Measurements from ENCODE around the gene LONRF2. TPM values are rescaled to one million over a fixed set of nuclear protein-coding genes. Genes with fewer than 3 reads are reported as not detected.

The LONRF2 gene
- total RNA-seq, 1 donor = under 0.01 TPM

DNA sequence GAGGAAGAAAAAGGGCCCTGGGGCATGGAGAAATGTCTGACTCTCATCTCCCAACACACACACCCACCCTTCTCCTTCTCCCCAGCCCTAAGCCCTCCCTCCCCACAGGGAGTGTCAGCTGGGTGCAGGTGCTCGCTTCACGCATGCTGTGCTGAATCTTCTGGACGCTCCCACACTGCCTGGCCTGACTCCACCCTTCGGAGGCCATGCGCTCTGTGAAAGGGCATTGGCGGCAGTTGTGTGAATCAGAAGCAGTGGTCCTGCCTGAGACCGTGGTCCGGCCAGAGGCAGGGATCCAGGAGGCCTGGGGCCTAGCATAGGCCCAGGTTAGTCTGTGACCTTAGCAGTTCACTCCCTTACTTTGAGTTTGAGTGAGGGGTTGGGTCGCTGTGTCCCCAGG is 57.1 kb downstream of the LONRF2 start:
- Histone ChIP-seq H3K4me3 (ENCODE audit: insufficient read depth, low read length) (no peak overlapping the region), H3K4me1 (ENCODE audit: insufficient read depth, low read length) (no peaks in the 10 kb centered on the region), H3K4me2 (ENCODE audit: insufficient read depth, low read length) (no peak overlapping the region), H4K20me1 (ENCODE audit: insufficient read depth, low read length) (no peaks in the 10 kb centered on the region), H2AFZ (ENCODE audit: low read length) (no peak overlapping the region), H3K9me3 (ENCODE audit: low read depth, low read length) (no peaks in the 10 kb centered on the region), H3K27me3 (ENCODE audit: insufficient read depth, low read length) (peaks cover 10% of the 10 kb centered on the region), H3K79me2 (ENCODE audit: insufficient read depth, low read length) (no peaks in the 10 kb centered on the region), H3K36me3 (ENCODE audit: insufficient read depth, low read length) (no peaks in the 10 kb centered on the region), H3K27ac (ENCODE audit: low read depth, low read length) (no peak overlapping the region)
- TF ChIP-seq, protein P1, sequence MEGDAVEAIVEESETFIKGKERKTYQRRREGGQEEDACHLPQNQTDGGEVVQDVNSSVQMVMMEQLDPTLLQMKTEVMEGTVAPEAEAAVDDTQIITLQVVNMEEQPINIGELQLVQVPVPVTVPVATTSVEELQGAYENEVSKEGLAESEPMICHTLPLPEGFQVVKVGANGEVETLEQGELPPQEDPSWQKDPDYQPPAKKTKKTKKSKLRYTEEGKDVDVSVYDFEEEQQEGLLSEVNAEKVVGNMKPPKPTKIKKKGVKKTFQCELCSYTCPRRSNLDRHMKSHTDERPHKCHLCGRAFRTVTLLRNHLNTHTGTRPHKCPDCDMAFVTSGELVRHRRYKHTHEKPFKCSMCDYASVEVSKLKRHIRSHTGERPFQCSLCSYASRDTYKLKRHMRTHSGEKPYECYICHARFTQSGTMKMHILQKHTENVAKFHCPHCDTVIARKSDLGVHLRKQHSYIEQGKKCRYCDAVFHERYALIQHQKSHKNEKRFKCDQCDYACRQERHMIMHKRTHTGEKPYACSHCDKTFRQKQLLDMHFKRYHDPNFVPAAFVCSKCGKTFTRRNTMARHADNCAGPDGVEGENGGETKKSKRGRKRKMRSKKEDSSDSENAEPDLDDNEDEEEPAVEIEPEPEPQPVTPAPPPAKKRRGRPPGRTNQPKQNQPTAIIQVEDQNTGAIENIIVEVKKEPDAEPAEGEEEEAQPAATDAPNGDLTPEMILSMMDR (IDR thresholded peaks at IDR 0.05; ENCODE audit: extremely low read depth, low read depth, low read length) = no peak
- no peak for DNase-seq (ENCODE audit: insufficient read length, low spot score, missing footprints)

DNA sequence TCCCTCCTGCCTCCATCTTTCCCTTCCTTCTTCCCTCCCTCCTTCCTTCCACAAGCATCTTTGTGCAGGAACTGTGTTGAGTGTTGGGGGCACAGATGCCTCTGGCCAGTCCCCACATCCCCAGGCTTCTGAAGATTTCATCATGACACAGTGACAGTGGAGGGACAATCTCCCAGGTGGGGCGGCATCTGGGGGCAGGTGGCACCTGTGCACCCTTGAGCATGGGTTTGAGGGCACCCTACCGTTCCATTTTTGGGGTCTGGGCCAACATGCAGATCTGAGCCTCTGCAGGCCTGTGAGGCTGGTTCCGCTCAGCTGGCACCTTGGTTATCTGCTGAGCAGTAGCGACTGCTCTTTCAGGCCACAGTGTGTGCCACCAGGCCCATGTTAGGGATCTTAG is 57.6 kb downstream of the LONRF2 start:
- H3K27me3 ChIP-seq (ENCODE audit: insufficient read depth, low read length) = peaks cover 10% of the 10 kb centered on the region
- TF ChIP-seq, protein P1 (IDR thresholded peaks at IDR 0.05; ENCODE audit: extremely low read depth, low read depth, low read length) = no peak
- H4K20me1 ChIP-seq (ENCODE audit: insufficient read depth, low read length) = no peaks in the 10 kb centered on the region
- no peak for DNase-seq (ENCODE audit: insufficient read length, low spot score, missing footprints)
- H3K27ac ChIP-seq (ENCODE audit: low read depth, low read length) = no peak overlapping the region
- H3K4me2 ChIP-seq (ENCODE audit: insufficient read depth, low read length) = no peak overlapping the region
- no peak overlapping the region for H3K4me3 ChIP-seq (ENCODE audit: insufficient read depth, low read length)
- H3K79me2 ChIP-seq (ENCODE audit: insufficient read depth, low read length) = no peaks in the 10 kb centered on the region
- no peaks in the 10 kb centered on the region for H3K4me1 ChIP-seq (ENCODE audit: insufficient read depth, low read length)
- H3K36me3 ChIP-seq (ENCODE audit: insufficient read depth, low read length) = no peaks in the 10 kb centered on the region
- H2AFZ ChIP-seq (ENCODE audit: low read length) = no peak overlapping the region
- H3K9me3 ChIP-seq (ENCODE audit: low read depth, low read length) = no peaks in the 10 kb centered on the region

DNA sequence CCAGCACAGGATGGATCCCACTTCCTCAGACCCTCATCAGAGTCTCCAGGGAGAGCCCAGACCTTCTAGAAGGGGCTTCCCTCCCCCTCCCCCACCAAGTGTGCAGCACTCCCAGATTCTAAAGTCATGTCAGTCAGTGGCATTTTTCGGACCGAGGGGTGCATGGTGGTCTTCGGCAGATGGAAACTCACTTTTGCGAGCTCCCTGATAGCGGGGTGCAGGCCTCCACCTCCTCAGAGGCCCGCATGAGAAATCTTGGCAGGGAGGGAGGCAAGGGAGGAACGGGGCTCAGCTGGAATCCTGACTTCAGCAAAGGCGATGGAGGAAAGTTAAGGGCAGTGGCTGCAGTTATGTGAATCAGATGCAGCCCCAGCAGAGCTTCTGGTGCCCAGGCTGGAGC is 58.2 kb downstream of the LONRF2 start:
- no peak overlapping the region for H3K4me2 ChIP-seq (ENCODE audit: insufficient read depth, low read length)
- no peaks in the 10 kb centered on the region for H3K79me2 ChIP-seq (ENCODE audit: insufficient read depth, low read length)
- H3K9me3 ChIP-seq (ENCODE audit: low read depth, low read length) = no peaks in the 10 kb centered on the region
- DNase-seq (ENCODE audit: insufficient read length, low spot score, missing footprints) = no peak
- no peaks in the 10 kb centered on the region for H3K36me3 ChIP-seq (ENCODE audit: insufficient read depth, low read length)
- no peak overlapping the region for H3K27ac ChIP-seq (ENCODE audit: low read depth, low read length)
- H2AFZ ChIP-seq (ENCODE audit: low read length) = no peak overlapping the region
- H3K4me1 ChIP-seq (ENCODE audit: insufficient read depth, low read length) = no peaks in the 10 kb centered on the region
- no peaks in the 10 kb centered on the region for H4K20me1 ChIP-seq (ENCODE audit: insufficient read depth, low read length)
- TF ChIP-seq, protein P1 (IDR thresholded peaks at IDR 0.05; ENCODE audit: extremely low read depth, low read depth, low read length) = no peak
- H3K4me3 ChIP-seq (ENCODE audit: insufficient read depth, low read length) = no peak overlapping the region
- H3K27me3 ChIP-seq (ENCODE audit: insufficient read depth, low read length) = peaks cover 6% of the 10 kb centered on the region

DNA sequence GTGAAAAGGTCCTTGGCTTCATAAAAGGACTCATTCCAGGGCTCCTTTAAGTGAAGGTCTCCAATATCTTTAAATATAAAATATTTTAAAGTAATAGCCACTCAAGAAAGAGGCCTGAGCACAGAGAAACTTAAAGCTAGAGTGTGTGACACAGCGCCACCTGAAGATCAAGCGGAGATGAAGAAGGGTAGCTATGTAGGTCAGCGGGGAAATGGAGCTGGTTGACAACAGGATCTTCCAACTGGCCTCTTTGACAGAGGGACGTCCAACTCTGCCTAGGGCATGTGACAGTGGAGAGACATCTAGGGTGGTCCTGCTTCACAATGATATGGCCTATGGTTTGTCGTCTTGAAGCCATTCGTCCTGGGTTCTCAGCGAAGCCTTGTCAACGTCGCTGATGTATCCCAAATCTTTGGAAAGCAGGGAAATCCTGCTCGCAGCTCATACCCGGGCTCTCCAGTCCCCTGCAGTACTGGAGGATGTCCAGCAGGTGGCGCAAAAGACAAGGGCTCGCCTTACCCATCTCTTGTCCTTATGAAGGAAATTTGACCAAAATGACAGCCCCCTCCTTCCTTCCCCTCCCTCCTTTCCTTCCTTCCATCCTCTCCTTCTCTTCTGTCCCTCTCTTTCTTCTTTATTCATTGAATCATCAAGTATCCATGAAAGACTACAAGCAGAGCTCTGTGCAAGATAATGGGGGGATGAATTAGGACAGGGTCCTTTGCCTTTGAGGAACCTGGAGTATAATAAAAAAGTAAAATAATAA is 59.6 kb downstream of the LONRF2 start:
- no peaks in the 10 kb centered on the region for H3K36me3 ChIP-seq (ENCODE audit: insufficient read depth, low read length)
- no peaks in the 10 kb centered on the region for H3K9me3 ChIP-seq (ENCODE audit: low read depth, low read length)
- no peaks in the 10 kb centered on the region for H3K79me2 ChIP-seq (ENCODE audit: insufficient read depth, low read length)
- H3K4me3 ChIP-seq (ENCODE audit: insufficient read depth, low read length) = peak overlapping the region; percentile 49
- H3K27ac ChIP-seq (ENCODE audit: low read depth, low read length) = no peak overlapping the region
- peaks cover 4% of the 10 kb centered on the region for H3K4me1 ChIP-seq (ENCODE audit: insufficient read depth, low read length)
- H4K20me1 ChIP-seq (ENCODE audit: insufficient read depth, low read length) = no peaks in the 10 kb centered on the region
- peak; percentile 93 for DNase-seq (ENCODE audit: insufficient read length, low spot score, missing footprints)
- H2AFZ ChIP-seq (ENCODE audit: low read length) = peak overlapping the region; percentile 88
- peak overlapping the region; percentile 72 for H3K4me2 ChIP-seq (ENCODE audit: insufficient read depth, low read length)
- TF ChIP-seq, protein P1 (IDR thresholded peaks at IDR 0.05; ENCODE audit: extremely low read depth, low read depth, low read length) = peak; percentile 99
- peaks cover 5% of the 10 kb centered on the region for H3K27me3 ChIP-seq (ENCODE audit: insufficient read depth, low read length)

All from osteoblast (primary cell).